HepG2 (cell line): ENCODE data around the gene RPL4. TPM values are rescaled to one million over a fixed set of nuclear protein-coding genes. Genes with fewer than 3 reads are reported as not detected.
A peak's percentile ranks its signal among the peaks of the same experiment; 100 is the strongest.

Source experiments
- ARID3A ChIP-seq: IDR thresholded peaks from 2 replicates; pipeline ENCODE4 v1.6.1; 2012; ENCODE audit warnings: low read depth, low read length, improper control_type of control experiment
- CBX2 ChIP-seq, 2 experiments: fragments of 200-600 bp in 1 of 2; sonication (generic); formaldehyde crosslinking in 1 of 2; IDR thresholded peaks; 2 replicates each; pipeline versions ENCODE4 v1.7.0 to v1.8.1; 2018 to 2022; ENCODE audit warnings: low read depth in 2 of 2, low read length in 1 of 2, mild to moderate bottlenecking in 1 of 2, missing genetic modification reagents in 1 of 2
- FOSL1 ChIP-seq: sonication (generic); formaldehyde crosslinking; IDR thresholded peaks from 2 replicates; pipeline ENCODE4 v1.9.0; 2021; ENCODE audit warnings: missing genetic modification reagents, borderline replicate concordance
- GABPA ChIP-seq, 2 experiments: IDR thresholded peaks; 2 replicates each; pipeline ENCODE4 v1.6.1; 2011 to 2016; ENCODE audit warnings: low read depth in 2 of 2, low read length in 1 of 2, missing biosample characterization in 1 of 2, missing genetic modification characterization in 1 of 2
- GZF1 ChIP-seq: sonication (generic); formaldehyde crosslinking; IDR thresholded peaks from 2 replicates; pipeline ENCODE4 v1.5.1; 2020; ENCODE audit warnings: mild to moderate bottlenecking, missing genetic modification reagents
- KMT2B ChIP-seq: IDR thresholded peaks from 2 replicates; pipeline ENCODE4 v1.6.1; 2016; ENCODE audit warnings: missing genetic modification reagents, missing compliant biosample characterization
- MAFG ChIP-seq: sonication (generic); formaldehyde crosslinking; IDR thresholded peaks from 2 replicates; pipeline ENCODE4 v1.5.1; 2020; ENCODE audit warnings: mild to moderate bottlenecking, missing genetic modification reagents
- MEIS2 ChIP-seq: sonication (generic); formaldehyde crosslinking; IDR thresholded peaks from 2 replicates; pipeline ENCODE4 v1.9.0; 2021; ENCODE audit warnings: mild to moderate bottlenecking, missing genetic modification reagents
- NR3C1 ChIP-seq: sonication (generic); formaldehyde crosslinking; IDR thresholded peaks from 2 replicates; pipeline ENCODE4 v1.4.0; 2020; ENCODE audit warnings: missing genetic modification reagents
- ONECUT2 ChIP-seq: sonication (generic); formaldehyde crosslinking; IDR thresholded peaks from 2 replicates; pipeline ENCODE4 v1.4.0; 2020; ENCODE audit warnings: missing genetic modification reagents
- PAXIP1 ChIP-seq: sonication (generic); formaldehyde crosslinking; conservative IDR thresholded peaks from 2 replicates; pipeline ENCODE4 v1.4.0; 2020; ENCODE audit warnings: mild to moderate bottlenecking, missing genetic modification reagents, moderate library complexity
- RFX5 ChIP-seq: IDR thresholded peaks from 2 replicates; pipeline ENCODE4 v1.6.1; 2011; ENCODE audit warnings: low read depth, low read length, improper control_type of control experiment
- SMARCC2 ChIP-seq: fragments of 450-650 bp; IDR thresholded peaks from 2 replicates; pipeline ENCODE4 v1.6.1; 2017; ENCODE audit warnings: antibody characterized with exemption, mild to moderate bottlenecking
- U2AF2 ChIP-seq: fragments of 200-400 bp; formaldehyde crosslinking; IDR thresholded peaks from 2 replicates; pipeline ENCODE4 v1.6.1; 2017; ENCODE audit warnings: low read depth, mild to moderate bottlenecking, low read length
- XRCC5 ChIP-seq: fragments of 200-400 bp; formaldehyde crosslinking; optimal IDR thresholded peaks from 2 replicates; pipeline ENCODE3; 2017; ENCODE audit warnings: mild to moderate bottlenecking, low read length
- ZFP37 ChIP-seq: sonication (generic); formaldehyde crosslinking; IDR thresholded peaks from 2 replicates; pipeline ENCODE4 v1.4.0; 2020; ENCODE audit warnings: missing genetic modification reagents, borderline replicate concordance
- ZMYM2 ChIP-seq: sonication (generic); formaldehyde crosslinking; IDR thresholded peaks from 2 replicates; pipeline ENCODE4 v1.8.0; 2022; ENCODE audit warnings: mild to moderate bottlenecking, missing genetic modification reagents
- ZNF253 ChIP-seq: sonication (generic); formaldehyde crosslinking; IDR thresholded peaks from 2 replicates; pipeline ENCODE4 v1.8.0; 2022; ENCODE audit warnings: mild to moderate bottlenecking, missing genetic modification reagents, borderline replicate concordance
- ZNF326 ChIP-seq: sonication (generic); formaldehyde crosslinking; IDR thresholded peaks from 2 replicates; pipeline ENCODE4 v1.4.0; 2020; ENCODE audit warnings: missing genetic modification reagents, borderline replicate concordance
- ZNF414 ChIP-seq: sonication (generic); formaldehyde crosslinking; IDR thresholded peaks from 2 replicates; pipeline ENCODE4 v1.5.0; 2020; ENCODE audit warnings: missing genetic modification reagents
- ZNF567 ChIP-seq: sonication (generic); formaldehyde crosslinking; IDR thresholded peaks from 2 replicates; pipeline ENCODE4 v1.8.1; 2023; ENCODE audit warnings: mild to moderate bottlenecking, missing genetic modification reagents, borderline replicate concordance
- ZNF615 ChIP-seq: sonication (generic); formaldehyde crosslinking; IDR thresholded peaks from 2 replicates; pipeline ENCODE4 v1.5.0; 2020; ENCODE audit warnings: mild to moderate bottlenecking, missing genetic modification reagents, borderline replicate concordance
- ZNF737 ChIP-seq: sonication (generic); formaldehyde crosslinking; IDR thresholded peaks from 2 replicates; pipeline ENCODE4 v1.5.0; 2020; ENCODE audit warnings: missing genetic modification reagents, mild to moderate bottlenecking, borderline replicate concordance
- ZZZ3 ChIP-seq: sonication (generic); formaldehyde crosslinking; IDR thresholded peaks from 2 replicates; pipeline ENCODE4 v1.4.0; 2020; ENCODE audit warnings: missing genetic modification reagents, mild to moderate bottlenecking, borderline replicate concordance
- polyA plus RNA-seq, 8 experiments: library from polyadenylated mRNA; depleted of rRNA in 3 of 8; stranded (reverse) in 7 of 8; unstranded in 1 of 8; fragments of >200 nt; fragmentation: Illumina TruSeq in 4 of 8; extraction: Trizol in 4 of 8; gene quantifications; 2 replicates each; pipeline versions ENCODE4 v1.2.1 to v1.2.3, GENCODE V29; 2011 to 2016; ENCODE audit warnings: low read depth in 4 of 8, missing spikeins in 1 of 8, mixed read lengths in 1 of 8; ENCODE audit not compliant: insufficient read depth in 1 of 8
- total RNA-seq, 5 experiments: library from RNA; depleted of rRNA; stranded (reverse); fragments of >200 nt; fragmentation: Illumina TruSeq; extraction: Trizol; gene quantifications; 2 replicates each; pipeline ENCODE4 v1.2.3, GENCODE V29; 2016; ENCODE audit warnings: low read depth in 1 of 5

RPL4 gene
- total and polyA plus RNA-seq, 2 of the 13 experiments (the other 11 are each of a cell fraction or from before 2014, with no cell fraction given), result 3,630 to 3,960 TPM

GRCh38 chr15:66497502-66498455, 6.9 kb downstream of the RPL4 start, which contains the start of gene SNAPC5 (continued):
- TF ChIP-seq PAXIP1 (CRISPR knock-in tag), result peak; percentile 41; the same call in 1 of the 2 replicates
- 0 out of 2 replicates have a peak, but pooled peaks have one; percentile 17 for TF ChIP-seq ZNF253
- no peak for TF ChIP-seq ZZZ3 (CRISPR knock-in tag)
- no peak for TF ChIP-seq ZFP37
- peak; percentile 89 for TF ChIP-seq KMT2B
- TF ChIP-seq ZNF567 (CRISPR knock-in tag), result peak; percentile 55; the same call in 1 of the 2 replicates
- TF ChIP-seq ZNF737 (CRISPR knock-in tag), result no peak; the same call in 1 of the 2 replicates
- no peak for TF ChIP-seq FOSL1
- TF ChIP-seq ZNF615 (CRISPR knock-in tag), result no peak
- TF ChIP-seq ARID3A, result no peak
- TF ChIP-seq U2AF2, result no peak
- peak; percentile 57 for TF ChIP-seq GABPA (IDR thresholded peaks at IDR 0.05; ENCODE audit: low read depth, low read length)
- TF ChIP-seq GABPA (CRISPR knock-in tag; IDR thresholded peaks at IDR 0.05; ENCODE audit: low read depth), result peak; percentile 86
- TF ChIP-seq GZF1 (CRISPR knock-in tag), result peak; percentile 73; the same call in 1 of the 2 replicates
- TF ChIP-seq MAFG (CRISPR knock-in tag), result no peak
- peak; percentile 65; the same call in 1 of the 2 replicates for TF ChIP-seq ZNF414 (CRISPR knock-in tag)
- no peak for TF ChIP-seq NR3C1 (CRISPR knock-in tag)
- TF ChIP-seq ZMYM2 (CRISPR knock-in tag), result no peak
- TF ChIP-seq ZNF326 (CRISPR knock-in tag), result no peak
- TF ChIP-seq ONECUT2 (CRISPR knock-in tag), result no peak
- TF ChIP-seq SMARCC2, result no peak
- TF ChIP-seq CBX2 (IDR thresholded peaks at IDR 0.05; ENCODE audit: low read depth, low read length), result no peak
- no peak for TF ChIP-seq CBX2 (CRISPR knock-in tag; IDR thresholded peaks at IDR 0.05; ENCODE audit: low read depth)
- TF ChIP-seq MEIS2, result peak; percentile 59; the same call in 1 of the 2 replicates
- peak; percentile 96 for TF ChIP-seq XRCC5
- no peak for TF ChIP-seq RFX5
